WTC11 (cell line): ENCODE measurements around the gene FOXA1. TPM values are rescaled to one million over a fixed set of nuclear protein-coding genes. Genes with fewer than 3 reads are reported as not detected.

Experiments used
- ATAC-seq: fragments of 200-7000 bp; cut with Tn5 transposase; 2 replicates; pipeline ENCODE4 v1.10.0; 2021; ENCODE audit warnings: mild to moderate bottlenecking, moderate library complexity
- CTCF ChIA-PET: fragments of 300-600 bp; sonication (Branson Sonifier 250); formaldehyde crosslinking; loops from one replicate; lab custom pipeline; 2021; ENCODE audit warnings: antibody characterized with exemption; lab: Charles Lee
- POLR2A ChIA-PET: fragments of 350-600 bp; sonication (Branson Sonifier 250); formaldehyde crosslinking; loops from one replicate; lab custom pipeline; 2021; ENCODE audit warnings: antibody characterized with exemption; lab: Charles Lee
- DNase-seq: peaks from one replicate; pipeline ENCODE4 v3.0.0; 2021; ENCODE audit warnings: low spot score
- H3K27ac Mint-ChIP-seq: 2 replicates; pipeline ENCODE4 v1.8.0; 2021; ENCODE audit warnings: mixed read lengths
- H3K27me3 Mint-ChIP-seq: 2 replicates; pipeline ENCODE4 v1.8.0; 2021; ENCODE audit warnings: low read depth, mild to moderate bottlenecking, moderate library complexity, mixed read lengths
- H3K36me3 Mint-ChIP-seq: 2 replicates; pipeline ENCODE4 v1.8.0; 2021; ENCODE audit warnings: mixed read lengths
- H3K4me1 Mint-ChIP-seq: 2 replicates; pipeline ENCODE4 v1.8.0; 2022; ENCODE audit warnings: mixed read lengths
- H3K4me3 Mint-ChIP-seq: 2 replicates; pipeline ENCODE4 v1.8.0; 2021; ENCODE audit warnings: mild to moderate bottlenecking, moderate library complexity, mixed read lengths
- H3K9me3 Mint-ChIP-seq: 2 replicates; pipeline ENCODE4 v1.8.0; 2021; ENCODE audit warnings: mixed read lengths
- CBFB ChIP-seq: sonication (generic); formaldehyde crosslinking; IDR thresholded peaks from 2 replicates; pipeline ENCODE4 v1.8.1; 2022; ENCODE audit warnings: mild to moderate bottlenecking, low read depth, missing genetic modification reagents
- E2F4 ChIP-seq: sonication (generic); formaldehyde crosslinking; IDR thresholded peaks from 2 replicates; pipeline ENCODE4 v1.8.1; 2022; ENCODE audit warnings: low read depth, mild to moderate bottlenecking, moderate library complexity, missing genetic modification reagents, borderline replicate concordance
- ELF4 ChIP-seq: sonication (generic); formaldehyde crosslinking; IDR thresholded peaks from 2 replicates; pipeline ENCODE4 v1.8.1; 2022; ENCODE audit warnings: low read depth, mild to moderate bottlenecking, moderate library complexity, missing genetic modification reagents
- FOXP4 ChIP-seq: sonication (generic); formaldehyde crosslinking; IDR thresholded peaks from 2 replicates; pipeline ENCODE4 v1.8.0; 2022; ENCODE audit warnings: mild to moderate bottlenecking, missing genetic modification reagents
- NFATC4 ChIP-seq: fragments of 250-450 bp; sonication (Bioruptor Pico); IDR thresholded peaks from 2 replicates; pipeline ENCODE4 v1.9.0; 2021; ENCODE audit warnings: mild to moderate bottlenecking
- NR2C2 ChIP-seq: sonication (generic); formaldehyde crosslinking; IDR thresholded peaks from 2 replicates; pipeline ENCODE4 v1.8.0; 2022; ENCODE audit warnings: mild to moderate bottlenecking, missing genetic modification reagents
- NR3C1 ChIP-seq: sonication (generic); formaldehyde crosslinking; conservative IDR thresholded peaks from 2 replicates; pipeline ENCODE4 v1.8.1; 2023; ENCODE audit warnings: low read depth, mild to moderate bottlenecking, missing genetic modification reagents
- PRRX2 ChIP-seq: fragments of 250-450 bp; sonication (Bioruptor Pico); IDR thresholded peaks from 2 replicates; pipeline ENCODE4 v1.8.0; 2021; ENCODE audit warnings: mild to moderate bottlenecking
- RELA ChIP-seq: sonication (generic); formaldehyde crosslinking; IDR thresholded peaks from 2 replicates; pipeline ENCODE4 v1.8.1; 2022; ENCODE audit warnings: missing genetic modification reagents, mild to moderate bottlenecking, borderline replicate concordance
- STAT6 ChIP-seq: sonication (generic); formaldehyde crosslinking; conservative IDR thresholded peaks from 2 replicates; pipeline ENCODE4 v1.8.1; 2023; ENCODE audit warnings: mild to moderate bottlenecking, low read depth, missing genetic modification reagents, moderate library complexity
- total RNA-seq: library from RNA; stranded (reverse); gene quantifications from 3 replicates; pipeline ENCODE4 v1.2.3, GENCODE V29; 2021
- TF ChIP-seq, protein P1 (sequence below): sonication (generic); formaldehyde crosslinking; IDR thresholded peaks from 2 replicates; pipeline ENCODE4 v1.8.0; 2022; ENCODE audit warnings: missing genetic modification reagents
- TF ChIP-seq, protein P2 (sequence below): sonication (generic); formaldehyde crosslinking; IDR thresholded peaks from 2 replicates; pipeline ENCODE4 v1.8.0; 2022; ENCODE audit warnings: mild to moderate bottlenecking, missing genetic modification reagents

The FOXA1 gene
- total RNA-seq, 1 experiment from 2014 or later = 0.28 TPM

- no peak for TF ChIP-seq FOXP4 (CRISPR knock-in tag)
- no peak for TF ChIP-seq NR3C1 (CRISPR knock-in tag)
- no peak for TF ChIP-seq NR2C2 (CRISPR knock-in tag)
- TF ChIP-seq, protein P1, sequence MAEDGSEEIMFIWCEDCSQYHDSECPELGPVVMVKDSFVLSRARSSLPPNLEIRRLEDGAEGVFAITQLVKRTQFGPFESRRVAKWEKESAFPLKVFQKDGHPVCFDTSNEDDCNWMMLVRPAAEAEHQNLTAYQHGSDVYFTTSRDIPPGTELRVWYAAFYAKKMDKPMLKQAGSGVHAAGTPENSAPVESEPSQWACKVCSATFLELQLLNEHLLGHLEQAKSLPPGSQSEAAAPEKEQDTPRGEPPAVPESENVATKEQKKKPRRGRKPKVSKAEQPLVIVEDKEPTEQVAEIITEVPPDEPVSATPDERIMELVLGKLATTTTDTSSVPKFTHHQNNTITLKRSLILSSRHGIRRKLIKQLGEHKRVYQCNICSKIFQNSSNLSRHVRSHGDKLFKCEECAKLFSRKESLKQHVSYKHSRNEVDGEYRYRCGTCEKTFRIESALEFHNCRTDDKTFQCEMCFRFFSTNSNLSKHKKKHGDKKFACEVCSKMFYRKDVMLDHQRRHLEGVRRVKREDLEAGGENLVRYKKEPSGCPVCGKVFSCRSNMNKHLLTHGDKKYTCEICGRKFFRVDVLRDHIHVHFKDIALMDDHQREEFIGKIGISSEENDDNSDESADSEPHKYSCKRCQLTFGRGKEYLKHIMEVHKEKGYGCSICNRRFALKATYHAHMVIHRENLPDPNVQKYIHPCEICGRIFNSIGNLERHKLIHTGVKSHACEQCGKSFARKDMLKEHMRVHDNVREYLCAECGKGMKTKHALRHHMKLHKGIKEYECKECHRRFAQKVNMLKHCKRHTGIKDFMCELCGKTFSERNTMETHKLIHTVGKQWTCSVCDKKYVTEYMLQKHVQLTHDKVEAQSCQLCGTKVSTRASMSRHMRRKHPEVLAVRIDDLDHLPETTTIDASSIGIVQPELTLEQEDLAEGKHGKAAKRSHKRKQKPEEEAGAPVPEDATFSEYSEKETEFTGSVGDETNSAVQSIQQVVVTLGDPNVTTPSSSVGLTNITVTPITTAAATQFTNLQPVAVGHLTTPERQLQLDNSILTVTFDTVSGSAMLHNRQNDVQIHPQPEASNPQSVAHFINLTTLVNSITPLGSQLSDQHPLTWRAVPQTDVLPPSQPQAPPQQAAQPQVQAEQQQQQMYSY (CRISPR knock-in tag) = no peak
- TF ChIP-seq, protein P2, sequence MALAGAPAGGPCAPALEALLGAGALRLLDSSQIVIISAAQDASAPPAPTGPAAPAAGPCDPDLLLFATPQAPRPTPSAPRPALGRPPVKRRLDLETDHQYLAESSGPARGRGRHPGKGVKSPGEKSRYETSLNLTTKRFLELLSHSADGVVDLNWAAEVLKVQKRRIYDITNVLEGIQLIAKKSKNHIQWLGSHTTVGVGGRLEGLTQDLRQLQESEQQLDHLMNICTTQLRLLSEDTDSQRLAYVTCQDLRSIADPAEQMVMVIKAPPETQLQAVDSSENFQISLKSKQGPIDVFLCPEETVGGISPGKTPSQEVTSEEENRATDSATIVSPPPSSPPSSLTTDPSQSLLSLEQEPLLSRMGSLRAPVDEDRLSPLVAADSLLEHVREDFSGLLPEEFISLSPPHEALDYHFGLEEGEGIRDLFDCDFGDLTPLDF (CRISPR knock-in tag) = no peak
- TF ChIP-seq, all 79 proteins: peak for 0
These were observed 21.8 kb upstream of the FOXA1 start (continued) for GRCh38 chr14:37616853-37617252.

GRCh38 chr14:37615582-37616289 is 20.7 kb upstream of the FOXA1 start:
- Mint-ChIP-seq H3K36me3 (peaks cover 33% of the 10 kb centered on the region), H3K4me1 (peaks cover 6% of the 10 kb centered on the region; the same call in 1 of the 2 replicates), H3K4me3 (no peak overlapping the region), H3K27ac (no peak overlapping the region), H3K9me3 (peaks cover 39% of the 10 kb centered on the region), H3K27me3 (peaks cover 67% of the 10 kb centered on the region)
- DNase-seq = no peak
- no peak for ATAC-seq
- POLR2A ChIA-PET = no interaction called here
- CTCF ChIA-PET = no interaction called here
- TF ChIP-seq STAT6 = no peak
- no peak for TF ChIP-seq PRRX2
- TF ChIP-seq CBFB (CRISPR knock-in tag) = no peak
- TF ChIP-seq NFATC4 (CRISPR knock-in tag) = no peak
- no peak for TF ChIP-seq E2F4 (CRISPR knock-in tag)
- TF ChIP-seq RELA (CRISPR knock-in tag) = no peak
- TF ChIP-seq FOXP4 (CRISPR knock-in tag) = no peak
- TF ChIP-seq ELF4 = no peak
